HG03571 (cell line): ENCODE measurements around the gene NRP1.

ENCODE experiments used
- ATAC-seq: cut with Tn5 transposase; IDR thresholded peaks from one replicate; pipeline ENCODE4 v1.9.1; 2021; ENCODE audit not compliant: unreplicated experiment

The NRP1 gene

GRCh38 chr10:33216661-33217427 is 117.6 kb downstream of the NRP1 start:
- ATAC-seq = no peak

- ATAC-seq = no peak
Observed at GRCh38 chr10:33215635-33216034, 118.8 kb downstream of the NRP1 start.

GRCh38 chr10:33215154-33215553 is 119.3 kb downstream of the NRP1 start:
- ATAC-seq = no peak

GRCh38 chr10:33214174-33214573 is 120.3 kb downstream of the NRP1 start:
- ATAC-seq = no peak

- no peak for ATAC-seq
Observed at GRCh38 chr10:33212061-33212748, 122.3 kb downstream of the NRP1 start.

- ATAC-seq = no peak
Observed at GRCh38 chr10:33211106-33211878, 123.2 kb downstream of the NRP1 start.

- no peak for ATAC-seq
Observed at GRCh38 chr10:33209802-33210201, 124.7 kb downstream of the NRP1 start.

- no peak for ATAC-seq
Observed at GRCh38 chr10:33208166-33208565, 126.3 kb downstream of the NRP1 start.

- ATAC-seq = no peak
Observed at GRCh38 chr10:33204031-33204430, 130.4 kb downstream of the NRP1 start.

GRCh38 chr10:33201971-33202370 is 132.5 kb downstream of the NRP1 start:
- ATAC-seq = no peak

GRCh38 chr10:33201056-33201780 is 133.2 kb downstream of the NRP1 start:
- ATAC-seq = no peak

GRCh38 chr10:33199731-33200232 is 134.7 kb downstream of the NRP1 start:
- no peak for ATAC-seq

- ATAC-seq = no peak
Observed at GRCh38 chr10:33198610-33199009, 135.9 kb downstream of the NRP1 start.

GRCh38 chr10:33196710-33197491 is 137.6 kb downstream of the NRP1 start:
- ATAC-seq = no peak

GRCh38 chr10:33196377-33196706 is 138.1 kb downstream of the NRP1 start:
- ATAC-seq = no peak

GRCh38 chr10:33195608-33196376 is 138.7 kb downstream of the NRP1 start:
- no peak for ATAC-seq

GRCh38 chr10:33193701-33194521 is 140.6 kb downstream of the NRP1 start:
- ATAC-seq = no peak

- ATAC-seq = peak; percentile 76
Observed at GRCh38 chr10:33193057-33193700, 141.3 kb downstream of the NRP1 start.
